OCI-LY7 (cell line): ENCODE data around the gene C2orf42.

Experiments
- EZH2phosphoT487 ChIP-seq: fragments of 200-600 bp; sonication (generic); IDR thresholded peaks from 2 replicates; pipeline ENCODE4 v1.6.1; 2018; ENCODE audit warnings: low read depth, borderline replicate concordance, mild to moderate bottlenecking, mixed run types, antibody characterized with exemption, low read length, moderate library complexity, mixed read lengths
- TF ChIP-seq, protein P1 (sequence below): fragments of 200-600 bp; sonication (generic); conservative IDR thresholded peaks from 2 replicates; pipeline ENCODE4 v1.5.1; 2014; ENCODE audit warnings: mild to moderate bottlenecking, antibody characterized with exemption, low read length, moderate library complexity, mixed read lengths

DNA sequence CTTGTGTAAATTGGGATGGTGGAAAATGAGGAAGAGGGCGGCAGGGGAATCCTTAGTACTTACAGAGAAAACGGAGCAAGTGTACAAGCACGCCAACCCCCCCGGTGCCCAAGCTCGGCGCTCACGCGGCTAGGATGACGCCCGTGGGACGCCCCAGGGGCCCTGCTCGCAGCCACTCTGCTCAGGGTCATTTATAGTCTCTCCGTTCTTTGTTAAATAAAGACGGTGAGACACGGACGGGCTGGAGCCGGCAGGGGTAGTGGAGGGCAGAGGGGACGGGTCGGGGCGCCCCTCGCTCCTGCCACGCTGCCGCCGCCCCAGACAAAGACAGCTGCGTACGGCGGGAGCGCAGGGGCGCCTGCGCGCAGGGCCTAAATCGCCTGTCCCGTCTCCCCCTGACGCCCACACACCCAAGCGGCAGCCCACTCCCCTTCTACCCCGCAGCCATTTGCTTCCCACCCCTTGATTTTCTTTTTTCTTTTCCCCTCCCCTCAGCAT lies 65.8 kb downstream of the C2orf42 start:
- TF ChIP-seq, protein P1, sequence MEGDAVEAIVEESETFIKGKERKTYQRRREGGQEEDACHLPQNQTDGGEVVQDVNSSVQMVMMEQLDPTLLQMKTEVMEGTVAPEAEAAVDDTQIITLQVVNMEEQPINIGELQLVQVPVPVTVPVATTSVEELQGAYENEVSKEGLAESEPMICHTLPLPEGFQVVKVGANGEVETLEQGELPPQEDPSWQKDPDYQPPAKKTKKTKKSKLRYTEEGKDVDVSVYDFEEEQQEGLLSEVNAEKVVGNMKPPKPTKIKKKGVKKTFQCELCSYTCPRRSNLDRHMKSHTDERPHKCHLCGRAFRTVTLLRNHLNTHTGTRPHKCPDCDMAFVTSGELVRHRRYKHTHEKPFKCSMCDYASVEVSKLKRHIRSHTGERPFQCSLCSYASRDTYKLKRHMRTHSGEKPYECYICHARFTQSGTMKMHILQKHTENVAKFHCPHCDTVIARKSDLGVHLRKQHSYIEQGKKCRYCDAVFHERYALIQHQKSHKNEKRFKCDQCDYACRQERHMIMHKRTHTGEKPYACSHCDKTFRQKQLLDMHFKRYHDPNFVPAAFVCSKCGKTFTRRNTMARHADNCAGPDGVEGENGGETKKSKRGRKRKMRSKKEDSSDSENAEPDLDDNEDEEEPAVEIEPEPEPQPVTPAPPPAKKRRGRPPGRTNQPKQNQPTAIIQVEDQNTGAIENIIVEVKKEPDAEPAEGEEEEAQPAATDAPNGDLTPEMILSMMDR, result no peak
- TF ChIP-seq EZH2phosphoT487, result no peak
